ENCODE measurements around the gene ACER1.

Gene ACER1

DNA sequence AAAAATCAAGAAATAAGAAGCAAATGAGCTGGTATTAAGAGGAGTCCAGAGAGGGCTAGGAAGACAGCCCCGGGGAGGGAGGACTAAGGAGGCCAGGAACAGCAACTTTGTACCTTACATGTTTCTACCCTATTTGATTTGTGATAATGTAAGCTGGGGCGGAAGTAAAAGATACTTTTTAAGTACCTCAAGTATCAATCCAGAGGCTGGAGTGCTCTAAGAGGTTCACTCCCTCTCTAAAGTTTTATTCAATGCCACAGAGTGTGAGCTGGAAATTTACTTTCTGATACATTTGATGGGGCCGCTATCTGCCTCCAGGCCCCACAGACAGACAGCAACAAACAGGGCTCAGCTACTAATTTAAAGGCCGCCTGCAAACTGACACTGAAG, 65.0 kb downstream of the ACER1 start:
- DNase-seq (ENCODE audit: low read depth): no peak

DNA sequence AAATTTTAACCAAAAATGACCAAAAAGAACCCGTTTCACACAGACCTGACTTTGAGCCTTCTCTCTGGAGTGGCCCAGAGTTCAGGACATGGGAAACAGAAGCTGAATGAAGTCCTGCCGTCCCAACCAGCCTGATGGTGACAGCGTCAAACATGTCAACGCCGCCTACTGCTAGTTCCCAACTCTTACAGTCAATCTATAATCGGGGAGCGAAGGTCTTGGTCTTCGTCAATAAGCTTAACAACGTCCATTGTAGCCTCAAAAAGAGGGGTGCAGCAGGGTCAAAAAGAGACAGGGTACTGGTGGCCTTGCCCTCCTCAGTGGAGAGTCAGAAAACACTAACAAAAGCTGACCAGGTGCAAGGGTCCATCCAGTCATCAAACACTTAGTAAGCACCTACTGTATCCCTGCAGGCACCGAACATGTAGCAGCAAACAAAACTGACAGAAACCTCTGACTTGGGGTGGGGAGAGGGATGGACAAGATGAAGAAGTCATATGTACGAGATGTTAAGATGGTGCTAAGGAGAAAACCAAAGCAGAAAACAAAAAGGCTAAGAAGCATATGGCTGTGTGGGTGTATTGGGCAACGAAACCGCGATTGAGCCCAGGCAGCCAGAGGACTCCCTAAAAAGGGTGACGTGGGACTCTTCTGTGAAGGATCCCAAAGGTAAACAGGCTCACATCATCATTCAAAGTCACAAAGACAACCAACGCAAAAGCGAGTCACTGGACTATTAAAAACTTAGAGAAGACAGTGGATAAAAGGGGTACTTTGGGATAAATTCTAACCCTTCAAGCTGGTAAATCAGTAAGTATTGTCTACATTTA, 65.6 kb downstream of the ACER1 start:
- no peak for DNase-seq (ENCODE audit: low read depth)

DNA sequence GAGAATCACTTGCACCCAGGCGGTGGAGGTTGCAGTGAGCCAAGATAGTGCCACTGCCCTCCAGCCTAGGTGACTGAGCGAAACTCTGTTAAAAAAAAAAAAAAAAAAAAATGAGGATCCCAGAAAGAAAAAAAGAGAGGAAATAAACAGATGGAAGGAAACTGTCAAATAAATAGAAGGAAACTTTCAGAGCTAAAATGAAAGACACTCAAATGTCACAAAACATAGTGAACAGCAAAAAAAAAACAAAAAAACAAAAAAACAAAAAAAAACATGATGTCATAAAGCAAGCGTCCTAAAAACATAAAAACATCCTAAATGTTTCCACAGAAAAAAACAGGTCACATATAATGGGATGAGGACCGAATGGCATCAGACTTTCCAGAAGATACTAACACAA, 68.6 kb downstream of the ACER1 start:
- DNase-seq (ENCODE audit: low read depth): no peak

DNA sequence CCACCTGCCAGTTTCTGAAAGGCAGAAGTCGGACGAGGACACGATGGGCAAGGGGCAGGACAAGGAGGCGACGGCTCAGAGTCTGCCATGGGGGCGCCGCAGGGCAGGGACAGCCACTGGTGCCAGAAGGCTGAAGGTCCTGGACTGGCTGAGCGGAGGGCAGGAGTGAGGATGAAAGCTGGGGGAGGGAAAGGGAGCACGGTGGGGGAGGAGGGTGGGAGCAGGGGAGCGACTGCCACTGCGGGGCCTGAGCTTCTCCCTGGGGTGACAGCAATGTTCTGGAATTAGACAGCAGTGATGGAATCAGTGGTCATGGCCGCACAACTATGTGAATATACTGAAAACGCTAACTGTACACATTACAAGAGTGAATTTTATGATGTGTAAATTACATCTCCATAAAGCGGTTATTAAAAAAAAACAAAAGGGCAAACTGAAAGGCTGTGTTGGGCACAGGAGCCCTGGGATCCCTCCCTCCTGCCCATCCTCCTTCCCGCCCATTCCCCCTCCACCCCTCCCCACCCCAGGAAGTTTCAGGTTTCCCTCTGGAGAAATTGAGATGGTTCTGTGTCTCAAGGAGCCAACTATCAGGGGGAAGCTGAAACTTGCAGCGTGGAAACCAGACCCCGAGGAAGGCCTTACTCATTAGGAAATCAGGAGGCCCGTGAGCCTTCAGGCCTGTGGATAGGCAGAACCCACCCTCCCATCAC, 69.5 kb downstream of the ACER1 start:
- no peak for DNase-seq (ENCODE audit: low read depth)

DNA sequence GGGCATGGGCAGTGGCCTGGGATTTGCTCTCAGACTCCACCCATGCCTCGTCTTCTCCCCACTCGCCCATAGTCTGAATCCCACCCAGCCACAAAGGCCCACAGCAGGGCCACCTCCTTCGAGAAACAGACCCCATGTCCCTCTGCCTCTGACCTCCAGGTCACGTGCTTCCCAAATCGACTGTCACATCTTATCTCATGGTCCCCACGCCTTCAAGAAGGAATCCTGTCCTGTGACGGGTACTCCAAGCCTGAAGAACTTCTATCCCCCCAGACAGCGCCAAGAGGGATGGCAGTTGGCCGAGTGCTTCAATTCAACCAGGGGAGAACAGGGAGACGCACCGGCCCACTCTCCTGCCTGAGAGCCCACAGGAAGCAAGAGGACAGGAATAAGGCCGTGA, 70.1 kb downstream of the ACER1 start:
- no peak for DNase-seq (ENCODE audit: low read depth)

DNA sequence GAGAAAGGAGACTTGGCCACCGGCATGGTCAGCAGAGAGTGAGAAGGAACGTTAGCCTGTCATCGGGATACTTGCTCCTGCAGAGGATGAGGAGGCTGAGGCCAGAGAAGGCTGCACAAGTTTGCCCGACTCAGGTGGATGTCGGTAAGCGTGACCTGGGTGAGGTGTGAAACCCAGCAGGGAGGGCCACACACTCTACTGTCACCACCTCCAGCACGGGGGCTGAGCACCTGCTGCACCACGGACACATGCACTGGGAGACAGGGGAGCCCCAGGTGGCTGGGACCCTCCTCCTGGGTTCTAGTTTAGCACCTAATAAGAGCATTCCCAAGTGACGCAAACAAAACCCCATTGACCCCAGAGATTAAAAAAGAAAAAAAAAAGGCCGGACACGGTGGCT, 70.9 kb downstream of the ACER1 start:
- DNase-seq (ENCODE audit: low read depth): no peak

DNA sequence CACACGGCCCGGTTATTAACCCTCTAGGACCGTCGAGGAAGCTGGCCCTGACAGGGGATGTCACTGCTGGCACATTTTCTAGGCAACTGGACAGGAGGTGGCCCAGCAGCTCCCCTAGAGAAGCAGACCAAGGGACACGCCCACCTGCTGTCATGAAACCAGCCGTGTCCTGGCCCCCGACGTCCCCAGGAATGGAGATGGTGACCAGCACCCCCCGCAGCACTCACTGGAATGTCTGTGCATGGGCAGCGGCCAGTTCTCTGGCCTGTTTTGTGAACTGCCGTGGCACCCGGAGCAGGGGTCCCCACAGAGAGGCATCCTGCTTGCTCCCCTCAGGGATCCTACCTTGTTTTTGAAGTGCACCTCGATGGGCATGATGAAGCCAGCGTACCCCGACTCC, 71.5 kb downstream of the ACER1 start:
- DNase-seq (ENCODE audit: low read depth): no peak

DNA sequence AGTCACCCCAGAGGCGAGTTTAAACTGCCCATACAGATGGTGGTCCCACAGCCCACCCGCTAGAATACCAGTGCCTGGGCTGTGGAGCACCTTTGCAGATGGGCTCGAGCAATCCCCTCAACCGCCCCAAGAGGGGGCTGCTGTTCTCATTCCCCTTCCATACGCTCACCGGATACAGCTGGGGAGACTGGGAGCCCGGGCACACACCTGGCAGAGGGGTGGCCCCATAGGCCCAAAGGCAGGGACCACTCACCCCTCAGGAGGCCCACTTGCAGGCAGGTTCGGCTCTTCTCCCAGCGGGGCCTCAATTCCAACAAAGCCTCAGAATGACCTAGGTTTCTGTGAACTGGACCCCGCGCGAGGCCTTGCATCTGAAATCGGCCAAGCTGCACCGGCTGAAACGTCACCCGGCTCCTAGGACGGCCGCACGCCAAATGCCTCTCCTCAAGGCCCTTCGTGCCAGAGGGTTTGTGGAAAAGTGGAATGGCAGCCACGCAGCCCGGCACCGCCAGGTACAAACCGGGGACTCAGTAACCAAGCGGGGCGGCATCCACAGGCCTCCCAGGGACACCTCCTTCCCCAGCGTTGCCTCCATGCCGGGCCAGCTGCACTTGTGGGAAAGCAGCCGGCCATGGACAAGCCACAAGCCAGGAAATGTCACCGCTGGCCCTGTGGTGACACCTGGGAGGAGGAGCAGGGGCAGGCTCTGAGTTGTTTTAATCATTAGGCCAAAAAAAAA, 72.3 kb downstream of the ACER1 start:
- peak; percentile 10 for DNase-seq (ENCODE audit: low read depth)

DNA sequence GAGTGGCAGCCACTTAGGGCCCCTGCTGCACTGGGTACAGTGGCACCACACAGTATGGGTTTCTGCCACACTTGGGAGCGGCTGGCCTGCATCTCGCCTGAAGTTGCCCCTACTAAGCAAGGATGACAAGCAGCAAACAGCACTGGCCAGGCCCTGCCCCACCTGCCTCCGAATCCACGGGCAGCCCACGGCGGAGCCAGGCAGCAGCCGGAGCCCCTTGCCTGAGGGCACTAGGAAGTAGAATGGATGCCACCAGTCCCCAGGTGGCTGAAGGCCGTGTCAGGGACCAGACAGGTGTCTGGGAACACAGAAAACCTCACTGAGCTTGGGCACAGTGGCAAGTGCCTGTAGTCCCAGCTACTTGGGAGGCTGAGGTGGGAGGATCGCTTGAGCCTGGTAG, 73.0 kb downstream of the ACER1 start:
- no peak for DNase-seq (ENCODE audit: low read depth)

DNA sequence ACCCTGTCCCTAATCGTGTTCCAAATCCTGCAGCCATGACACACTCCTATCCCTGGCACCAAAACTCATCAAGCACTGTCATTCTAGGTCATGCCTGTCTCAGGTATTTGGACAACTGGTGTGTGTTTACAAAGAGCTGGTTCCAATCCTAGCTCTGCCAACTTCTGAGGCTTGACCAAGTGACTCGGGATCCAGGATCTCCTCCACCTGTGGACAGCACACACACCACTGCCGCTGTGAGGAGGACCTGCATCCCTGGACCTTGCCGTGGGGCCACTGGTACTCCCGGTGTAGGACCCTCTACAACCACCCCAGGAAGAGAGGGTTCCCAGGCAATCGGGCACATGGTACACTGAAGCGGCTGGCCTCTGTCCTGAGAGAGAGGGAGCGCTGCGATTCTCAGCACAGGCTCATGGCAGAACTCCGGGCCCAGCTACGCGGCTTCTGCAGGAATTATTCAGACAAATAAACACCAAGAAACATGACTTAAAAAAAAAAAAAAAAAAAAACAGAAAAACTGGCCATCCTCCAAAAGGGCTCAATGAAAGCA, 74.0 kb downstream of the ACER1 start:
- no peak for DNase-seq (ENCODE audit: low read depth)

DNA sequence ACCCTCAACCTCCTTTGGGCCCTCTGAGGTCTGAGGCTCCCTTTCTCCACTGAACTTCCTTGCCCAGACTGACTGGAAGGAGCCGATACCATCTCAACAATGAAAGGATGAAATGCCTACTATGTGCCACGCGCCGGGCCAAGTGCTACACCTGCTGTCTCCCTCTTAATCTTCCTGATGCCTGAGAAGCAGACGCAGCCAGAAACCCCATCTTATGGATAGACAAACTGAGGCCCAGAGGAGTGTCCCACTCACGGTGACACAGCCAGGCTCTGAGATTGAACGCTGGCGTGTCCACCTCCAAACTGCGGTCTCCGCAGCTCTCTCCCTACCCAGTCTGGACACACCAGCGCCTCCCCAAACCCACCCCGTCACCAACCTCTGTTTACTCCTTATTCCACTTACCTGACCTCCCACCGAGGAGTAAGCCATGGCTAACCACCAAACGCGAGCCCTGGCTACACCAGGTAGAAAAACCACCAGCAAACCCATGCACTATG, 74.5 kb downstream of the ACER1 start:
- DNase-seq (ENCODE audit: low read depth): no peak
